Measurements from ENCODE around the gene ADCY7.

GRCh38 chr16:50291719-50292565, 25.6 kb downstream of the ADCY7 start:
- TF ChIP-seq CTCF (IDR thresholded peaks at IDR 0.05) (no peak), POLR2AphosphoS5 (IDR thresholded peaks at IDR 0.05) (no peak)
